HL-60 (cell line): Measurements from ENCODE around the gene PLEKHN1.

Experiments used
- DNase-seq, 2 experiments: peaks; one replicate each; pipeline ENCODE4 v3.0.0-alpha.2; 2010 to 2020; ENCODE audit warnings: low read depth in 1 of 2, low spot score in 1 of 2
- H3K27ac ChIP-seq: fragments of 250-450 bp; sonication (Bioruptor Pico); replicated peaks from 2 replicates; pipeline ENCODE4 v1.5.1; 2020; ENCODE audit warnings: mild to moderate bottlenecking, moderate library complexity
- H3K27me3 ChIP-seq: fragments of 250-450 bp; sonication (Bioruptor Pico); 2 replicates; pipeline ENCODE4 v1.5.1; 2021; ENCODE audit warnings: mild to moderate bottlenecking, moderate library complexity; ENCODE audit not compliant: insufficient read depth, poor library complexity, severe bottlenecking
- H3K4me3 ChIP-seq: replicated peaks from 2 replicates; pipeline ENCODE4 v1.5.1; 2011; ENCODE audit warnings: mild to moderate bottlenecking, control low read depth, low read length; ENCODE audit not compliant: insufficient read depth
- CTCF ChIP-seq: IDR thresholded peaks from one replicate; pipeline ENCODE4 v1.5.1; 2011; ENCODE audit warnings: low read length, control low read depth, inconsistent platforms; ENCODE audit not compliant: insufficient read depth
- GABPA ChIP-seq: IDR thresholded peaks from 2 replicates; pipeline ENCODE4 v1.6.1; 2012; ENCODE audit warnings: low read depth
- POLR2AphosphoS5 ChIP-seq: IDR thresholded peaks from 2 replicates; pipeline ENCODE4 v1.6.1; 2012; ENCODE audit warnings: low read depth
- SPI1 ChIP-seq: IDR thresholded peaks from 2 replicates; pipeline ENCODE4 v1.6.1; 2012; ENCODE audit warnings: low read depth, mild to moderate bottlenecking, borderline replicate concordance
- TF ChIP-seq, protein P1 (sequence below): IDR thresholded peaks from 2 replicates; pipeline ENCODE4 v1.6.1; 2012; ENCODE audit warnings: low read depth; ENCODE audit not compliant: insufficient replicate concordance

The PLEKHN1 gene

GRCh38 chr1:981491-981954, 15.2 kb downstream of the PLEKHN1 start:
- no peak for DNase-seq
- peaks cover 34% of the 10 kb centered on the region for H3K27me3 ChIP-seq
- no peak overlapping the region for H3K27ac ChIP-seq
- TF ChIP-seq GABPA (no peak), CTCF (no peak), POLR2AphosphoS5 (no peak), SPI1 (no peak)
- TF ChIP-seq, protein P1, sequence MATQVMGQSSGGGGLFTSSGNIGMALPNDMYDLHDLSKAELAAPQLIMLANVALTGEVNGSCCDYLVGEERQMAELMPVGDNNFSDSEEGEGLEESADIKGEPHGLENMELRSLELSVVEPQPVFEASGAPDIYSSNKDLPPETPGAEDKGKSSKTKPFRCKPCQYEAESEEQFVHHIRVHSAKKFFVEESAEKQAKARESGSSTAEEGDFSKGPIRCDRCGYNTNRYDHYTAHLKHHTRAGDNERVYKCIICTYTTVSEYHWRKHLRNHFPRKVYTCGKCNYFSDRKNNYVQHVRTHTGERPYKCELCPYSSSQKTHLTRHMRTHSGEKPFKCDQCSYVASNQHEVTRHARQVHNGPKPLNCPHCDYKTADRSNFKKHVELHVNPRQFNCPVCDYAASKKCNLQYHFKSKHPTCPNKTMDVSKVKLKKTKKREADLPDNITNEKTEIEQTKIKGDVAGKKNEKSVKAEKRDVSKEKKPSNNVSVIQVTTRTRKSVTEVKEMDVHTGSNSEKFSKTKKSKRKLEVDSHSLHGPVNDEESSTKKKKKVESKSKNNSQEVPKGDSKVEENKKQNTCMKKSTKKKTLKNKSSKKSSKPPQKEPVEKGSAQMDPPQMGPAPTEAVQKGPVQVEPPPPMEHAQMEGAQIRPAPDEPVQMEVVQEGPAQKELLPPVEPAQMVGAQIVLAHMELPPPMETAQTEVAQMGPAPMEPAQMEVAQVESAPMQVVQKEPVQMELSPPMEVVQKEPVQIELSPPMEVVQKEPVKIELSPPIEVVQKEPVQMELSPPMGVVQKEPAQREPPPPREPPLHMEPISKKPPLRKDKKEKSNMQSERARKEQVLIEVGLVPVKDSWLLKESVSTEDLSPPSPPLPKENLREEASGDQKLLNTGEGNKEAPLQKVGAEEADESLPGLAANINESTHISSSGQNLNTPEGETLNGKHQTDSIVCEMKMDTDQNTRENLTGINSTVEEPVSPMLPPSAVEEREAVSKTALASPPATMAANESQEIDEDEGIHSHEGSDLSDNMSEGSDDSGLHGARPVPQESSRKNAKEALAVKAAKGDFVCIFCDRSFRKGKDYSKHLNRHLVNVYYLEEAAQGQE: no peak
- H3K4me3 ChIP-seq: no peak overlapping the region

DNA sequence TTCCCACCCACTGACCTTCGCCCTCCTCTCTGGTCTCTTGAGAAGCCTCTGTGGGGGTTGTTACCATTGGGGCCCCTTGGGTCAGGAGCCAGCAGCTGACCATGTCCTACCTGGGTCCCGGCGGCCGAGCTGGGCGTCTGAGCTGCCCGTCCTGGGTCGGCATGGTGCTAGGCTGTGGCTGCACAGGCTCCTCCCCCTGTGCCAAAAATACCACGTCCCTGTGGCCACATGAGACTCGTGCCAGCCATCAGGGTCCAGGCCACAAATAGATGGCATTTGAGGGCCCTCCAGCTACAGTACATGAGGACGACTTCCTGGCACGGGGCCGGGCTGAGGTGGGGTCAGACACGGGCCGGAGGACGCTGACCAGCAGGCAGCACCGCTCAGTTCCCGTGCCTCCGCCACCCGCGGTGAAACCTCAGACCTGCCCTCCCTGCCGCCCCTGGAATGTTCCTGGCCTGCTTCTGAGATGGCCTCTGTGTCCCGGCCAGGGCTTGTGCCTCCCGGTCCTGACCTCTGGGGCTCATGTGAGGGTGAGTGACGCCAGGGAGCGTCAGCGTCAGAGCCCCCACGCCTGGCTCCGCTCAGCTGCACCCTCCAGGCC, 15.8 kb downstream of the PLEKHN1 start, which contains the start of gene PERM1:
Gene PERM1, minus strand, starts transcription at position 139 of the 604 bp plus-strand sequence. CDS start 1,064 bp downstream, outside the sequence.
- Histone ChIP-seq H3K4me3 (no peak within 1 kb of the TSS), H3K27me3 (peaks cover 34% of the 10 kb centered on the region), H3K27ac (no peak within 1 kb of the TSS)
- DNase-seq: no peak
- TF ChIP-seq GABPA: no peak
- TF ChIP-seq SPI1: no peak
- no peak for TF ChIP-seq CTCF
- no peak for TF ChIP-seq POLR2AphosphoS5
- TF ChIP-seq, protein P1: no peak

DNA sequence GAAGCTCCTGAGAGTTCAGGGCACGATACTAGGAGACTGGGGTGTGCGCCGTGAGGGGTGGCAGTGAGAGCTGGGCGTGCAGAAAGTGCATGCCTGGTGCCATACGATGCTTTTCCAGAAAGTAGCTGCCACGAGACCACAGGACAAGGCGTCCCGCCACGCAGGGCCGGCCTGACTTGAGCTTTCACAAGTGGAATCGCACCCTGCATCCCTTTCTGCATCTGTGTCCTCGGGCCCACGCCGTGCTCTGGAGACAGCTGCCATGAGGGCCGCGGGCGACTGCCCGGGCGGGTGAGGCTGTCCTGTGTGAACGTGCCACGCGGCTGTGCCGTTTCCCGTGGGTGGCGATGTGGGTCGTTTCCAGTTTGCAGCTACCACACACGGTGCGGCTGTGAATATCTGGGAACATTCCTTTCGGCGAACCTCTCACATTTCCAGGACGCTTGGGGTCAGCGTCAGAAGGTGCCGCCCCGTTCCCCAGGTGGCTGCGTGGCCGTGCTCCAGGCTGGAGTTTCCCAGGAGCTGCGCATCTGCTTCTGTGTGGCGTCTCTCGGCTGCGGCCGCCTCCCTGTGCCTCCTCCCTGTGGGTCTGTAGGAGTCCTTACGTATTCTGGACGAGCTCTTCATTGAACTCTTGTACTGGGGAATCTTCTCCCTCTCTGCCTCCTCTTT, 16.6 kb downstream of the PLEKHN1 start:
- Histone ChIP-seq H3K4me3 (no peak overlapping the region), H3K27me3 (peaks cover 34% of the 10 kb centered on the region), H3K27ac (no peak overlapping the region)
- no peak for DNase-seq
- TF ChIP-seq SPI1: no peak
- TF ChIP-seq, protein P1: no peak
